ENCODE results near the gene EIF3B. TPM values are rescaled to one million over a fixed set of nuclear protein-coding genes. Genes with fewer than 3 reads are reported as not detected.

Gene EIF3B
- total and polyA plus RNA-seq, 4 donors = 27.4 to 98.8 (median 60.8) TPM

GRCh38 chr7:2325162-2325561 lies 29.5 kb upstream of the EIF3B start:
- Histone ChIP-seq H3K4me3 (ENCODE audit: low read depth in 1 of 3, low read length in 3 of 3) (no peak overlapping the region), H3K36me3 (ENCODE audit: control insufficient read depth in 4 of 4, insufficient read depth in 3 of 4, low read depth in 1 of 4, low read length in 3 of 4) (no peaks in the 10 kb centered on the region), H3K9ac (ENCODE audit: low read depth in 1 of 2, low read length in 2 of 2) (no peak overlapping the region), H3K4me1 (ENCODE audit: control insufficient read depth in 4 of 4, insufficient read depth in 4 of 4, low read length in 3 of 4) (no peaks in the 10 kb centered on the region), H3K27me3 (ENCODE audit: control insufficient read depth in 4 of 4, insufficient read depth in 4 of 4, low read length in 3 of 4) (no peaks in the 10 kb centered on the region), H3K27ac (ENCODE audit: low read depth in 1 of 2, low read length in 2 of 2) (no peak overlapping the region), H3K9me3 (ENCODE audit: control insufficient read depth in 4 of 4, low read length in 3 of 4) (no peaks in the 10 kb centered on the region)
- DNase-seq (ENCODE audit: low spot score) = no peak
- TF ChIP-seq, protein P1, sequence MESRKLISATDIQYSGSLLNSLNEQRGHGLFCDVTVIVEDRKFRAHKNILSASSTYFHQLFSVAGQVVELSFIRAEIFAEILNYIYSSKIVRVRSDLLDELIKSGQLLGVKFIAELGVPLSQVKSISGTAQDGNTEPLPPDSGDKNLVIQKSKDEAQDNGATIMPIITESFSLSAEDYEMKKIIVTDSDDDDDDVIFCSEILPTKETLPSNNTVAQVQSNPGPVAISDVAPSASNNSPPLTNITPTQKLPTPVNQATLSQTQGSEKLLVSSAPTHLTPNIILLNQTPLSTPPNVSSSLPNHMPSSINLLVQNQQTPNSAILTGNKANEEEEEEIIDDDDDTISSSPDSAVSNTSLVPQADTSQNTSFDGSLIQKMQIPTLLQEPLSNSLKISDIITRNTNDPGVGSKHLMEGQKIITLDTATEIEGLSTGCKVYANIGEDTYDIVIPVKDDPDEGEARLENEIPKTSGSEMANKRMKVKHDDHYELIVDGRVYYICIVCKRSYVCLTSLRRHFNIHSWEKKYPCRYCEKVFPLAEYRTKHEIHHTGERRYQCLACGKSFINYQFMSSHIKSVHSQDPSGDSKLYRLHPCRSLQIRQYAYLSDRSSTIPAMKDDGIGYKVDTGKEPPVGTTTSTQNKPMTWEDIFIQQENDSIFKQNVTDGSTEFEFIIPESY (IDR thresholded peaks at IDR 0.05) = no peak
- TF ChIP-seq, protein P2, sequence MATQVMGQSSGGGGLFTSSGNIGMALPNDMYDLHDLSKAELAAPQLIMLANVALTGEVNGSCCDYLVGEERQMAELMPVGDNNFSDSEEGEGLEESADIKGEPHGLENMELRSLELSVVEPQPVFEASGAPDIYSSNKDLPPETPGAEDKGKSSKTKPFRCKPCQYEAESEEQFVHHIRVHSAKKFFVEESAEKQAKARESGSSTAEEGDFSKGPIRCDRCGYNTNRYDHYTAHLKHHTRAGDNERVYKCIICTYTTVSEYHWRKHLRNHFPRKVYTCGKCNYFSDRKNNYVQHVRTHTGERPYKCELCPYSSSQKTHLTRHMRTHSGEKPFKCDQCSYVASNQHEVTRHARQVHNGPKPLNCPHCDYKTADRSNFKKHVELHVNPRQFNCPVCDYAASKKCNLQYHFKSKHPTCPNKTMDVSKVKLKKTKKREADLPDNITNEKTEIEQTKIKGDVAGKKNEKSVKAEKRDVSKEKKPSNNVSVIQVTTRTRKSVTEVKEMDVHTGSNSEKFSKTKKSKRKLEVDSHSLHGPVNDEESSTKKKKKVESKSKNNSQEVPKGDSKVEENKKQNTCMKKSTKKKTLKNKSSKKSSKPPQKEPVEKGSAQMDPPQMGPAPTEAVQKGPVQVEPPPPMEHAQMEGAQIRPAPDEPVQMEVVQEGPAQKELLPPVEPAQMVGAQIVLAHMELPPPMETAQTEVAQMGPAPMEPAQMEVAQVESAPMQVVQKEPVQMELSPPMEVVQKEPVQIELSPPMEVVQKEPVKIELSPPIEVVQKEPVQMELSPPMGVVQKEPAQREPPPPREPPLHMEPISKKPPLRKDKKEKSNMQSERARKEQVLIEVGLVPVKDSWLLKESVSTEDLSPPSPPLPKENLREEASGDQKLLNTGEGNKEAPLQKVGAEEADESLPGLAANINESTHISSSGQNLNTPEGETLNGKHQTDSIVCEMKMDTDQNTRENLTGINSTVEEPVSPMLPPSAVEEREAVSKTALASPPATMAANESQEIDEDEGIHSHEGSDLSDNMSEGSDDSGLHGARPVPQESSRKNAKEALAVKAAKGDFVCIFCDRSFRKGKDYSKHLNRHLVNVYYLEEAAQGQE (IDR thresholded peaks at IDR 0.05) = no peak
- no peak for TF ChIP-seq RXRA (IDR thresholded peaks at IDR 0.05)
- no peak for TF ChIP-seq SP1 (IDR thresholded peaks at IDR 0.05)
- no peak for TF ChIP-seq NR2F2 (IDR thresholded peaks at IDR 0.05)
- TF ChIP-seq CTCF (IDR thresholded peaks at IDR 0.05; ENCODE audit: low read depth, low read length, missing input control) = no peak
- no peak for TF ChIP-seq GABPA (IDR thresholded peaks at IDR 0.05 in 1 of 2, conservative IDR thresholded peaks at IDR 0.05 in 1 of 2)
- no peak for TF ChIP-seq HNF4G (IDR thresholded peaks at IDR 0.05)
- TF ChIP-seq ATF3 (IDR thresholded peaks at IDR 0.05) = no peak
- TF ChIP-seq FOXA1 (IDR thresholded peaks at IDR 0.05) = no peak
- no peak for TF ChIP-seq FOXA2 (IDR thresholded peaks at IDR 0.05)
- TF ChIP-seq JUND (IDR thresholded peaks at IDR 0.05) = no peak
- TF ChIP-seq HNF4A (conservative IDR thresholded peaks at IDR 0.05) = no peak
- TF ChIP-seq RAD21 (IDR thresholded peaks at IDR 0.05) = no peak
- TF ChIP-seq TAF1 (conservative IDR thresholded peaks at IDR 0.05) = no peak
- 61% methylated on average over 4 of the region's 4 CpGs for WGBS

GRCh38 chr7:2326951-2327350 lies 27.7 kb upstream of the EIF3B start:
- H3K27me3 ChIP-seq (ENCODE audit: control insufficient read depth in 4 of 4, insufficient read depth in 4 of 4, low read length in 3 of 4) = no peaks in the 10 kb centered on the region
- DNase-seq (ENCODE audit: low spot score) = no peak
- H3K9me3 ChIP-seq (ENCODE audit: control insufficient read depth in 4 of 4, low read length in 3 of 4) = no peaks in the 10 kb centered on the region
- no peak for TF ChIP-seq FOXA1 (IDR thresholded peaks at IDR 0.05)
- no peak for TF ChIP-seq TAF1 (conservative IDR thresholded peaks at IDR 0.05)
- TF ChIP-seq GABPA (IDR thresholded peaks at IDR 0.05 in 1 of 2, conservative IDR thresholded peaks at IDR 0.05 in 1 of 2) = no peak
- no peak for TF ChIP-seq JUND (IDR thresholded peaks at IDR 0.05)
- no peak for TF ChIP-seq NR2F2 (IDR thresholded peaks at IDR 0.05)
- no peak for TF ChIP-seq ATF3 (IDR thresholded peaks at IDR 0.05)
- no peak for TF ChIP-seq EGR1 (IDR thresholded peaks at IDR 0.05; ENCODE audit: low read depth in 2 of 2)
- TF ChIP-seq, protein P2 (IDR thresholded peaks at IDR 0.05) = no peak
- TF ChIP-seq, protein P1 (IDR thresholded peaks at IDR 0.05) = no peak
- no peak for TF ChIP-seq HNF4G (IDR thresholded peaks at IDR 0.05)
- TF ChIP-seq RXRA (IDR thresholded peaks at IDR 0.05) = no peak
- TF ChIP-seq RAD21 (IDR thresholded peaks at IDR 0.05) = no peak
- no peaks in the 10 kb centered on the region for H3K4me1 ChIP-seq (ENCODE audit: control insufficient read depth in 4 of 4, insufficient read depth in 4 of 4, low read length in 3 of 4)
- H3K9ac ChIP-seq (ENCODE audit: low read depth in 1 of 2, low read length in 2 of 2) = no peak overlapping the region
- H3K36me3 ChIP-seq (ENCODE audit: control insufficient read depth in 4 of 4, insufficient read depth in 3 of 4, low read depth in 1 of 4, low read length in 3 of 4) = no peaks in the 10 kb centered on the region
- WGBS = 90% methylated on average over 7 of the region's 7 CpGs
- H3K27ac ChIP-seq (ENCODE audit: low read depth in 1 of 2, low read length in 2 of 2) = no peak overlapping the region
- H3K4me3 ChIP-seq (ENCODE audit: low read depth in 1 of 3, low read length in 3 of 3) = no peak overlapping the region

Measured in liver (tissue), 9 donors.